Astrocyte of the cerebellum (primary cell): ENCODE data around the gene NPC2.

Experiments used
- DNase-seq: peaks from one replicate; pipeline ENCODE4 v3.0.0-alpha.2; 2011; ENCODE audit warnings: low read depth
- H3K4me3 ChIP-seq: 2 replicates; pipeline ENCODE4 v1.5.1; 2011; ENCODE audit warnings: mild to moderate bottlenecking, low read depth, low read length, moderate library complexity
- CTCF ChIP-seq: IDR thresholded peaks from 2 replicates; pipeline ENCODE4 v1.5.1; 2012; ENCODE audit warnings: low read length, low read depth, moderate library complexity, mild to moderate bottlenecking; ENCODE audit errors: missing control alignments
- in situ Hi-C: cut with HindIII; loops from 2 replicates; pipeline ENCODE4 v1.10.0; 2017; ENCODE audit warnings: low sequenced_read_pairs

Gene NPC2

DNA sequence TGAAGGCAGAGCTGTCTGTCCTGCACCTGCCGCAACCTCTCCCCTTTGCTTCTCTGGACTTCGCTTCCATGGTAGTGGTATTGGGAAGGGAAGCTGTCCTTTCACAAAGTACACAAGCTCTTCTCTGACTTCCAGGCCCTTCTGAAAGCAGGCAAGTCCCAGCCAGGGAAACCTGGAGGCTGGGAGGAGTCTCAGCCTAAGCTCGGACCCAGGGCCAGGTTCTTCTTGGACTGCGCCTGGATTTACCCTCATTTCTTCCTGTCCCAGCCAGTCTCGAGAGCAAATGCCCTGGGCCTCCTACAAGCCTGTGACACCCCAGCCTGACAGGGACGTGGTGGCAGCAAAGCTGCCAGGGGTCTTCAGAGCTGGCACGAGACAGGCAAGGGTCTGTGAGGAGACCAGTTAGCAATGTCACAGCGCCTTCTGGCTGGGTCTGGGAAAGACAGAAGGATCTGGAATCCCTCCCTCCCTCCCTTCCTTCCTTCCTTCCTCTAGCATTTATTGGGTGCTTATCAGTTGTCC is 22.8 kb upstream of the NPC2 start:
- no peak for DNase-seq
- H3K4me3 ChIP-seq, result no peak overlapping the region
- no peak for TF ChIP-seq CTCF
- in situ Hi-C loops, result loop anchor here (5.0 kb wide), 1 partner anchor 46 kb away; no protein-coding TSS in a partner anchor

DNA sequence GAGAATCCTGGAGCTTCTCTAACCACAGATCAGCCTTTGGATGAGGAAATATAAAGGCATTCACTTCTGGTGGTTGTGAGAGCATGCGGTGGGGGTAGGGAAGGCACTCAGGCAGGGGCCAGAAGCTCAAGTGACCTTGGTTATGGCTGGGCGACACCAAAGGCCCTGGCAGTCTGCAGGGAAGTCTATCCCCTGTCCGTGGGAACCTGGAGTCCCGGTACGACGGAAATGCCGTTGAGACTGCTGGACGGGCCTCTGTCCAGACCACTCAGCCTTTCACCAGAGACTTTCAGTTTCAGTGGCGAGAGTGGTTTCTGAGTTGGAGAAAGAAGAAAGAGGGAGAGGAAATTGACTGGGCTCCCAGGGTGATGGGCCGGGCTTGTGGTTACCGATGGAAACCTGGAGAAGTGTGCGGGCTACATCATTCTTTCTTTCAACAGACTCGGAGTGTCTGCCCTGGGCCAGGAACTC is 21.4 kb upstream of the NPC2 start:
- H3K4me3 ChIP-seq, result no peak overlapping the region
- peak; percentile 97 for DNase-seq
- no peak for TF ChIP-seq CTCF
- in situ Hi-C loops, result no loop called here

GRCh38 chr14:74511966-74512830 is 19.1 kb upstream of the NPC2 start:
- H3K4me3 ChIP-seq, result no peak overlapping the region
- no peak for DNase-seq
- in situ Hi-C loops, result no loop called here
- TF ChIP-seq CTCF, result no peak

DNA sequence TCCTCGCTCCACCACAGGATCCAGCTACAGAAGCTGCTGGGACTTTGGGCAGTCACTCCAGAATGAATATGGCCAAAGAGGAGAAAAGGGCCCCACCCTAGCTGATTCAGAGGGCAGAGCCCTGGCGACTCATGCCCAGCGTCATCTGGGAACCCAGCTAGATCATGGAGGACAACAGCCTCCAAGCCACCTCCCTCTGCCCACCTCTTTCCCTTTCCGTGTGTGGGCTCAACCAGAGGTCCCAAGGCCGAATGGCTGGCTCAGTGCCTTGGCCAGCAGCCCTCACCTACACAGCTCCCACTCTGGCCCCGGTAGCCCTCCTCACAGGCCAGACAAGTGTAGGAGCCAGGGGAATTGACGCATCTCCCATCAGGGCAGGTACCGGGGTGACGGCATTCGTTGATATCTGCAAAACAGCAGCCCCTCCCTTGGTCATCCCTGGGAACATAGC is 17.9 kb upstream of the NPC2 start:
- no peak for DNase-seq
- H3K4me3 ChIP-seq, result no peak overlapping the region
- TF ChIP-seq CTCF, result no peak
- in situ Hi-C loops, result no loop called here

- H3K4me3 ChIP-seq, result no peak overlapping the region
- in situ Hi-C loops, result no loop called here
- DNase-seq, result no peak
- TF ChIP-seq CTCF, result no peak
Observed at GRCh38 chr14:74510223-74510931, 17.3 kb upstream of the NPC2 start.

GRCh38 chr14:74509587-74510222 is 16.6 kb upstream of the NPC2 start:
- no peak overlapping the region for H3K4me3 ChIP-seq

More at GRCh38 chr14:74509587-74510222, 16.6 kb upstream of the NPC2 start:
- no peak for TF ChIP-seq CTCF
- no peak for DNase-seq
- in situ Hi-C loops, result no loop called here
